Adrenal gland (tissue), 5 donors: ENCODE measurements around the gene CD300LB.

Source experiments
- CTCF ChIP-seq, 6 experiments: fragments of 450-650 bp in 4 of 6; fragments of 200-600 bp in 2 of 6; sonication (generic) in 1 of 6; IDR thresholded peaks; 1 replicate in 5 of 6; 2 replicates in 1 of 6; pipeline versions ENCODE4 v1.5.1 to v1.8.0; 2016 to 2021; ENCODE audit warnings: antibody characterized with exemption in 6 of 6, mild to moderate bottlenecking in 2 of 6, moderate library complexity in 1 of 6
- POLR2A ChIP-seq, 2 donors: fragments of 450-650 bp; IDR thresholded peaks; one replicate each; pipeline ENCODE4 v1.6.1; 2017; ENCODE audit warnings: antibody characterized with exemption in 2 of 2, mild to moderate bottlenecking in 2 of 2, moderate library complexity in 1 of 2
- donor health status: DM: no; HTN: no; CAD: no.

GRCh38 chr17:74573169-74573568 lies 41.9 kb upstream of the CD300LB start:
- TF ChIP-seq CTCF (IDR thresholded peaks at IDR 0.05) (no peak), POLR2A (IDR thresholded peaks at IDR 0.05) (no peak)
